HepG2 (cell line): ENCODE measurements around the gene CEL. TPM values are rescaled to one million over a fixed set of nuclear protein-coding genes. Genes with fewer than 3 reads are reported as not detected.
A peak's percentile ranks its signal among the peaks of the same experiment; 100 is the strongest.

Experiments
- AHR ChIP-seq: IDR thresholded peaks from 2 replicates; pipeline ENCODE4 v1.6.1; 2018; ENCODE audit warnings: missing genetic modification reagents, missing compliant biosample characterization
- ATF7-NPFF ChIP-seq: sonication (generic); formaldehyde crosslinking; IDR thresholded peaks from 2 replicates; pipeline ENCODE4 v1.8.1; 2023; ENCODE audit warnings: mild to moderate bottlenecking, low read depth, missing genetic modification reagents, moderate library complexity
- BCL3 ChIP-seq: sonication (generic); formaldehyde crosslinking; IDR thresholded peaks from 2 replicates; pipeline ENCODE4 v1.5.1; 2020; ENCODE audit warnings: mild to moderate bottlenecking, missing genetic modification reagents, moderate library complexity
- CBX2 ChIP-seq, 2 experiments: fragments of 200-600 bp in 1 of 2; sonication (generic); formaldehyde crosslinking in 1 of 2; IDR thresholded peaks; 2 replicates each; pipeline versions ENCODE4 v1.7.0 to v1.8.1; 2018 to 2022; ENCODE audit warnings: low read depth in 2 of 2, low read length in 1 of 2, mild to moderate bottlenecking in 1 of 2, missing genetic modification reagents in 1 of 2
- FOXJ3 ChIP-seq: sonication (generic); formaldehyde crosslinking; IDR thresholded peaks from 2 replicates; pipeline ENCODE4 v1.4.0; 2020; ENCODE audit warnings: missing genetic modification reagents, mild to moderate bottlenecking, borderline replicate concordance
- FOXO1 ChIP-seq: sonication (generic); formaldehyde crosslinking; IDR thresholded peaks from 2 replicates; pipeline ENCODE4 v1.4.0; 2020; ENCODE audit warnings: missing genetic modification reagents
- MIXL1 ChIP-seq: IDR thresholded peaks from 2 replicates; pipeline ENCODE4 v1.6.1; 2016
- PATZ1 ChIP-seq: sonication (generic); formaldehyde crosslinking; IDR thresholded peaks from 2 replicates; pipeline ENCODE4 v1.4.0; 2020; ENCODE audit warnings: missing genetic modification reagents
- POGK ChIP-seq: sonication (generic); formaldehyde crosslinking; conservative IDR thresholded peaks from 2 replicates; pipeline ENCODE4 v1.8.0; 2022; ENCODE audit warnings: mild to moderate bottlenecking, moderate library complexity, missing genetic modification reagents
- SP5 ChIP-seq: IDR thresholded peaks from 2 replicates; pipeline ENCODE4 v1.6.1; 2016; ENCODE audit warnings: low read depth, borderline replicate concordance
- STAG1 ChIP-seq: sonication (generic); formaldehyde crosslinking; IDR thresholded peaks from 2 replicates; pipeline ENCODE4 v1.4.0; 2020; ENCODE audit warnings: missing genetic modification reagents
- TBP ChIP-seq: sonication (generic); formaldehyde crosslinking; IDR thresholded peaks from 2 replicates; pipeline ENCODE4 v1.5.0; 2020; ENCODE audit warnings: missing genetic modification reagents
- ZBTB21 ChIP-seq: sonication (generic); formaldehyde crosslinking; IDR thresholded peaks from 2 replicates; pipeline ENCODE4 v1.4.0; 2020; ENCODE audit warnings: missing genetic modification reagents
- ZBTB33 ChIP-seq: sonication (generic); formaldehyde crosslinking; IDR thresholded peaks from 2 replicates; pipeline ENCODE4 v1.4.0; 2020; ENCODE audit warnings: missing genetic modification reagents
- ZNF101 ChIP-seq: sonication (generic); formaldehyde crosslinking; IDR thresholded peaks from 2 replicates; pipeline ENCODE4 v1.4.0; 2020; ENCODE audit warnings: mild to moderate bottlenecking, low read depth, missing genetic modification reagents, borderline replicate concordance
- ZNF570 ChIP-seq: sonication (generic); formaldehyde crosslinking; IDR thresholded peaks from 2 replicates; pipeline ENCODE4 v1.4.0; 2020; ENCODE audit warnings: mild to moderate bottlenecking, missing genetic modification reagents, borderline replicate concordance
- ZNF773 ChIP-seq: sonication (generic); formaldehyde crosslinking; IDR thresholded peaks from 2 replicates; pipeline ENCODE4 v1.4.0; 2020; ENCODE audit warnings: missing genetic modification reagents, borderline replicate concordance
- ZNF777 ChIP-seq: sonication (generic); formaldehyde crosslinking; IDR thresholded peaks from 2 replicates; pipeline ENCODE4 v1.4.0; 2020; ENCODE audit warnings: missing genetic modification reagents
- polyA plus RNA-seq, 8 experiments: library from polyadenylated mRNA; depleted of rRNA in 3 of 8; stranded (reverse) in 7 of 8; unstranded in 1 of 8; fragments of >200 nt; fragmentation: Illumina TruSeq in 4 of 8; extraction: Trizol in 4 of 8; gene quantifications; 2 replicates each; pipeline versions ENCODE4 v1.2.1 to v1.2.3, GENCODE V29; 2011 to 2016; ENCODE audit warnings: low read depth in 4 of 8, missing spikeins in 1 of 8, mixed read lengths in 1 of 8; ENCODE audit not compliant: insufficient read depth in 1 of 8
- total RNA-seq, 5 experiments: library from RNA; depleted of rRNA; stranded (reverse); fragments of >200 nt; fragmentation: Illumina TruSeq; extraction: Trizol; gene quantifications; 2 replicates each; pipeline ENCODE4 v1.2.3, GENCODE V29; 2016; ENCODE audit warnings: low read depth in 1 of 5

The CEL gene
- total and polyA plus RNA-seq, 2 of the 13 experiments (the other 11 are each of a cell fraction or from before 2014, with no cell fraction given), result 0.63 to 1.5 TPM

GRCh38 chr9:133103183-133103986, 41.6 kb downstream of the CEL start (continued):
- TF ChIP-seq TBP, result no peak
- TF ChIP-seq MIXL1 (CRISPR knock-in tag), result peak; percentile 39; the same call in 1 of the 2 replicates
- TF ChIP-seq AHR, result 0 out of 2 replicates have a peak, but pooled peaks have one; percentile 42
- peak; percentile 30; the same call in 1 of the 2 replicates for TF ChIP-seq ZBTB33 (CRISPR knock-in tag)
- TF ChIP-seq ZBTB21 (CRISPR knock-in tag), result no peak
- TF ChIP-seq ZNF570 (CRISPR knock-in tag), result no peak
- no peak for TF ChIP-seq ZNF101 (CRISPR knock-in tag)
- TF ChIP-seq FOXJ3 (CRISPR knock-in tag), result no peak
- peak; percentile 97 for TF ChIP-seq STAG1 (CRISPR knock-in tag)
- no peak for TF ChIP-seq ZNF777
- TF ChIP-seq FOXO1 (CRISPR knock-in tag), result 0 out of 2 replicates have a peak, but pooled peaks have one; percentile 20
- 0 out of 2 replicates have a peak, but pooled peaks have one; percentile 46 for TF ChIP-seq ATF7-NPFF
- 0 out of 2 replicates have a peak, but pooled peaks have one; percentile 39 for TF ChIP-seq POGK (CRISPR knock-in tag)
- TF ChIP-seq CBX2 (IDR thresholded peaks at IDR 0.05; ENCODE audit: low read depth, low read length), result no peak
- no peak for TF ChIP-seq CBX2 (CRISPR knock-in tag; IDR thresholded peaks at IDR 0.05; ENCODE audit: low read depth)
- no peak for TF ChIP-seq ZNF773 (CRISPR knock-in tag)
- TF ChIP-seq SP5, result no peak
- TF ChIP-seq BCL3, result 0 out of 2 replicates have a peak, but pooled peaks have one; percentile 26
- 0 out of 2 replicates have a peak, but pooled peaks have one; percentile 38 for TF ChIP-seq PATZ1 (CRISPR knock-in tag)
